B cell (primary cell): ENCODE data around the gene BBS2.

Experiments
- EZH2 ChIP-seq: IDR thresholded peaks from 2 replicates; pipeline ENCODE4 v1.6.1; 2012; ENCODE audit warnings: borderline replicate concordance, low read depth, mild to moderate bottlenecking, moderate library complexity, low read length; ENCODE audit not compliant: insufficient read depth, poor library complexity, severe bottlenecking
- TF ChIP-seq, protein P1 (sequence below): fragments of 200-600 bp; IDR thresholded peaks from one replicate; pipeline ENCODE4 v1.8.0; 2022; ENCODE audit warnings: antibody characterized with exemption, mild to moderate bottlenecking

DNA sequence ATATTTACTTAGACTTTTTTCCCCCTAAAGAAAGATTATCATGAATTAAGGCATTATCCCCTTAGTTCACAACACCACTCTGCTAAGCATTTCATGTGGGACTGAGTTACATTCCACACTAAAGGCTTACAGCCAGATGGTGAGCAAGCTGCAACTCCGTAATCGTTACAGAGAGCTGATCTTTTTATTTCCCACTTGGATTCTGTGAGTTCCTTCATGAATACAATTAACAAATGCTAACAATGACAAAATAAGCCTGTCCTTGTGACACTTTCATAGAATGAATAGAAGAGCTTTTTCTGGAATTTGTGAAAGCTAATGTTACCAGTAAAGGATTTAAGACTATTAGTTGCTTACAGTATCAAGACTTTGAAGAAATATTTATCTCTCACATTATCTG lies 59.7 kb downstream of the BBS2 start:
- TF ChIP-seq, protein P1, sequence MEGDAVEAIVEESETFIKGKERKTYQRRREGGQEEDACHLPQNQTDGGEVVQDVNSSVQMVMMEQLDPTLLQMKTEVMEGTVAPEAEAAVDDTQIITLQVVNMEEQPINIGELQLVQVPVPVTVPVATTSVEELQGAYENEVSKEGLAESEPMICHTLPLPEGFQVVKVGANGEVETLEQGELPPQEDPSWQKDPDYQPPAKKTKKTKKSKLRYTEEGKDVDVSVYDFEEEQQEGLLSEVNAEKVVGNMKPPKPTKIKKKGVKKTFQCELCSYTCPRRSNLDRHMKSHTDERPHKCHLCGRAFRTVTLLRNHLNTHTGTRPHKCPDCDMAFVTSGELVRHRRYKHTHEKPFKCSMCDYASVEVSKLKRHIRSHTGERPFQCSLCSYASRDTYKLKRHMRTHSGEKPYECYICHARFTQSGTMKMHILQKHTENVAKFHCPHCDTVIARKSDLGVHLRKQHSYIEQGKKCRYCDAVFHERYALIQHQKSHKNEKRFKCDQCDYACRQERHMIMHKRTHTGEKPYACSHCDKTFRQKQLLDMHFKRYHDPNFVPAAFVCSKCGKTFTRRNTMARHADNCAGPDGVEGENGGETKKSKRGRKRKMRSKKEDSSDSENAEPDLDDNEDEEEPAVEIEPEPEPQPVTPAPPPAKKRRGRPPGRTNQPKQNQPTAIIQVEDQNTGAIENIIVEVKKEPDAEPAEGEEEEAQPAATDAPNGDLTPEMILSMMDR, result no peak
- no peak for TF ChIP-seq EZH2
